GM18873 (cell line): Measurements from ENCODE around the gene PRODH2.
"Not testable (repeated sequence)": the region's sequence is repeated elsewhere in the genome, so short reads cannot be mapped to it uniquely, and the experiment has no call there.

Experiments
- ATAC-seq: cut with Tn5 transposase; IDR thresholded peaks from one replicate; pipeline ENCODE4 v1.9.1; 2021; ENCODE audit warnings: mild to moderate bottlenecking, moderate library complexity, moderate number of reproducible peaks; ENCODE audit not compliant: unreplicated experiment, low FRiP score

Gene PRODH2

GRCh38 chr19:35843676-35844481 is 31.2 kb upstream of the PRODH2 start:
- ATAC-seq: no peak

GRCh38 chr19:35842666-35843272 is 30.1 kb upstream of the PRODH2 start:
- no peak for ATAC-seq

- no peak for ATAC-seq
Observed at GRCh38 chr19:35841961-35842595, 29.4 kb upstream of the PRODH2 start.

DNA sequence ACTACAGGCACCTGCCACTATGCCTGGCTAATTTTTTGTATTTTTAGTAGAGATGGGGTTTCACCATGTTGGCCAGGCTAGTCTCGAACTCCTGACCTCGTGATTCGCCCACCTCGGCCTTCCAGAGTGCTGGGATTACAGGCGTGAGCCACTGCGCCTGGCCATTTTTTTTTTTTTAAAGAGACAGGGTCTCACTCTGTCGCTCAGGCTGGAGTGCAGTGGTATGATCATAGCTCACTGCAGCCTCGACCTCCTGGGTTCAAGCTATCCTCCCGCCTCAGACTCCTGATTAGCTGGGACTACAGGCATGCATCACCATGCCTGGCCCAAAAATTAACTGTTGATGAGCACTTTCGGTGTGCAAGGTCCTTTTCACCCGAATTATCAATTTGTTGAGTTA is 23.5 kb upstream of the PRODH2 start:
- ATAC-seq: not testable (repeated sequence)

DNA sequence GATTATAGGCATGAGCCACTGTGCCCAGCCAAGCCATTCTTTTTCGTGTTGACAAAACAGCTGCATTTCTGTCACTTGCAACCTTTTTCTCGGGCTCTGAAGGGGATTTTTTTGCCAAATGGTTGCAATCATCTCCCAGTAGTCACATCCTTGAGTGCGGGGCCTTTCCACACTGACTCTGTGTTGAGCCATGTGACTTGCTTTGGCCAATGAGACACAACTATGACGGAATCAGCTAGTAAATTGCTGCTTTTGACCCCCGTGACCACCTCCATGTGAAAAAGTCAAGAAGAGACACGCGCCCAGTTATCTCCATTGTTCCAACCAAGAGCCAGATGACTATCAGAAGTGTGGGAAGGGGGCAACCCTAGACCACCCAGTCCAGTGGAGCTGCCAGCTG is 21.3 kb upstream of the PRODH2 start:
- no peak for ATAC-seq

DNA sequence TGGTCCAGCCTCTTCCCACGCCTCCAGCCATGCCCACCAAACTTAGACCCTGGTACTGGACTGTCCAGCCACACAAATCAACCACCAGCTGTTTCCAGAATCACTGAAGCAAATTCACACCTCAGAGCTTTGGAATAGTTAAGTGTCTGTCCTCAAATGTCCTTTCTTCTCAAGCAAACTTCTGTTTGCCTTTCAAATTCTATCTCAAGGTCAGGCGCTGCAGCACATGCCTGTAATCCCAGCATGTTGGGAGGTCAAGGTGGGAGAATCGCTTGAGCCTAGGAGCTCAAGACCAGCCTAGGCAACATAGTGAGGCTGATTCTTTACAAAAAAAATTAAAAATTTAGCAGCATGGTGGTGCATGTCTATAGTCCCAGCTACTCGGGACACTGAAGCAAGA is 19.4 kb upstream of the PRODH2 start:
- ATAC-seq: no peak

GRCh38 chr19:35830986-35831385 is 18.3 kb upstream of the PRODH2 start:
- ATAC-seq: no peak

DNA sequence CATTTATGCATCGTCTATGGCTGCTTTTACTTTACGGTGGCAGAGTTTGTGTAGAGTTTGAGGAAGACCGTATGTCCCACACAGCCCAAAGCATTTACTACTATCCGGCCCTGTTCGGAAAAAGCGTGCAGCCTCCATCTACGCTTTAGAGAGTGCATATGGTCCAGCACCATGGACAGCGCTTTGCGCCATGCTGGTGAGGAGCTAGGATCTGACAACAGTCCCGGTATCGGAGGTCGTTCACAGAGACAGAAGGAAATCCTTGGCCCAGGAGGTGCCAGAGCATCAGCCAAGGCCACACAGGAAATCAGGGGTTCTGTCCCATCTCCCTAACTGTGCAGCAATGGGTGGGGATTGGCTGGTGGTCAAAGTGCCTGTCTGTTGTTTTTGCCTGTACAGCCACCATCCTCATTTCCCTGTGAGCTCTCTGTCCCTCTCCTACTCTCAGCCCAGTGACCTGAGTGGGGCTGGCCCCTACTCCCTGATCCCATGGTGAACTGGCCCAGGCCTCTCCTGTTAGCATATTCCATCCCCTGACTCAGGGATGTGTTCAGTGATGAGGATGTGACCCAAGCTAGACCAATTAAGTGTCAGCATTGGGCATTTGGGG is 16.2 kb upstream of the PRODH2 start:
- no peak for ATAC-seq

- ATAC-seq: no peak
Observed at GRCh38 chr19:35824150-35824549, 11.5 kb upstream of the PRODH2 start.

GRCh38 chr19:35822579-35822978 is 9.9 kb upstream of the PRODH2 start:
- ATAC-seq: no peak

DNA sequence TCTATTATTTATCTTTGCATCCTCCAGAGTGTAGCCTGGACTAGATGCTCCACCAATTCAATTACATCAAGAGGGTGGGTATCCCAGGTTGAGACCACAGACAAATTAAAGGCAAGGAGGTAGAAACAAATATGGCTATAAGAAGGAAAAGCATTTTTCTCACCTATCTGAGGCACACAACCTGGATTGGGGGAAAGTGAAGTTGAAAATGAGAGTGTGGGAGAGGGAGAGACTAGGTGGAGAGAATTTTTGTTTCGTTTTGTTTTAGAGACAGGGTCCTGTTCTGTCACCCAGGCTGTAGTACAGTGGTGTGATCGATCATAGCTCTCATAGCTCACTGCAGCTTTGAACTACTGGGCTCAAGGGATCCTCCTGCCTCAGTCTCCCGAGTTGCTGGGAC is 5.8 kb upstream of the PRODH2 start:
- no peak for ATAC-seq

GRCh38 chr19:35816846-35817245 is 4.2 kb upstream of the PRODH2 start:
- no peak for ATAC-seq

- no peak for ATAC-seq
Observed at GRCh38 chr19:35816262-35816661, 3.6 kb upstream of the PRODH2 start.

DNA sequence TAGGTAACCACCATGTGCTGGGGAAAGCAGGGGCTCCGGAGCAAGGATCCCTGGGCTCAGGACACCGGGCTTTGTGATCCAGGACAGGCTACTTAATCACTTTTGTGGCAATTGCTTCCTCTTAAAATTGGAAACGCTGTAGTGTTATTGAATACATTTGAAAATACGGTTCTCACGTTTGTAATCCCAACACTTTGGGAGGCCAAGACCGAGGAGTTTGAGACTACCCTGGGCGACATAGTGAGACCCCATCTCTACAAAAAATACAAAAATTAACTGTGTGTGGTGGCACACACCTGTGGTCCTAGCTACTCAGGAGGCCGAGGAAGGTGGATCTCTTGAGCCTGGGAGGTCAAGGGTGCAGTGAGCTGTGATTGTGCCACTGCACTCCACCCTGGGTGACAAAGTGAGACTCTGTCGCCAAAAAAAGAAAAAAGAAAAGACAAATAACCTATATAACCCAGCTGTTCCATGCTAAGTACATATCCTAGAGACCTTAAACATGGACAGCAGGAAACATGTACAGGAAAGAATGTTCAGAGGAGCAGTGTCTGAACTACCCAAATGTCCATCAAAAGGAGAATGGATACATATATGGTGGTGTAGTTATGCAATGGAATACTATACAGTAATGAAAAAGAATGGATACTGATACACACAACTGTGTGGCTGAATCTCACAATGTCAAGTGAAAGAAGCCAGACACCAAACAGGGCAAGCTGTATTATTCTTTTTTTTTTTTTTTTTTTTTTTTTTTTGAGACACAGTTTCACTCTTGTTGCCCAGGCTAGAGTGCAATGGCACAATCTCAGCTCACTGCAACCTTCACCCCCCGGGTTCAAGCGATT is 622 bp upstream of the PRODH2 start:
- ATAC-seq: no peak

- no peak for ATAC-seq
Observed at GRCh38 chr19:35811317-35812219, 1.1 kb downstream of the PRODH2 start.

DNA sequence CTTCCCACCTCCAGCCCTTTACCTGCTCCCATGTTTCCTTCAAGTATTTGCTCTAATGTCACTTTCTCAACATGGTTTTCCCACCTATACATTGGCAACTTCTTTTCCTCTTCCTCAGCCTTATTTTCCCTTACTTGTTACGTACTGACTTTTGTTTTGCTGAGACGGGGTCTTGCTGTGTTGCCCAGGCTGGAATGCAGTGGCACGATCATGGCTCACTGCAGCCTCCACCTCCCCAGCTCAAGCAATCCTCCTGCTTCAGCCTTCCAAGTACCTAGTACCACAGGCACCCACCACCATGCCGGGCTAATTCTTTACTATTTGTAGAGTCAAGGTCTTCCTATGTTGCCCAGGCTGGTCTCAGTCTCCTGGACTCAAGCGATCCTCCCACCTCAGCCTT is 5.0 kb downstream of the PRODH2 start:
- no peak for ATAC-seq

- ATAC-seq: no peak
Observed at GRCh38 chr19:35806597-35806996, 6.0 kb downstream of the PRODH2 start.

GRCh38 chr19:35805526-35806102 is 7.0 kb downstream of the PRODH2 start:
- no peak for ATAC-seq

- ATAC-seq: no peak
Observed at GRCh38 chr19:35801828-35802227, 10.8 kb downstream of the PRODH2 start.
